Type B pancreatic cell (in vitro differentiated cells): Measurements from ENCODE around the gene EXOSC7. TPM values are rescaled to one million over a fixed set of nuclear protein-coding genes. Genes with fewer than 3 reads are reported as not detected.

ENCODE experiments used
- DNase-seq: peaks from one replicate; pipeline ENCODE4 v3.0.0; 2021; ENCODE audit warnings: mixed read lengths; ENCODE audit not compliant: unreplicated experiment; ENCODE audit errors: extremely low spot score
- H3K27ac Mint-ChIP-seq: 2 replicates; pipeline ENCODE4 v1.8.0; 2021; ENCODE audit warnings: mild to moderate bottlenecking, mixed read lengths
- H3K27me3 Mint-ChIP-seq: 2 replicates; pipeline ENCODE4 v1.8.0; 2021; ENCODE audit warnings: mixed read lengths
- H3K36me3 Mint-ChIP-seq: 2 replicates; pipeline ENCODE4 v1.8.0; 2021; ENCODE audit warnings: mixed read lengths
- H3K4me1 Mint-ChIP-seq: one replicate; pipeline ENCODE4 v1.8.0; 2021; ENCODE audit warnings: mixed read lengths; ENCODE audit not compliant: unreplicated experiment
- H3K4me3 Mint-ChIP-seq: 2 replicates; pipeline ENCODE4 v1.8.0; 2021; ENCODE audit warnings: mild to moderate bottlenecking, mixed read lengths
- H3K9me3 Mint-ChIP-seq: 2 replicates; pipeline ENCODE4 v1.8.0; 2021; ENCODE audit warnings: mixed read lengths
- CTCF ChIP-seq: fragments of 200-600 bp; sonication (generic); conservative IDR thresholded peaks from 2 replicates; pipeline ENCODE4 v1.5.0; 2021; ENCODE audit warnings: antibody characterized with exemption, mild to moderate bottlenecking
- total RNA-seq: library from RNA; stranded (reverse); gene quantifications from 2 replicates; pipeline ENCODE4 v1.2.1, GENCODE V29; 2021; ENCODE audit warnings: low replicate concordance

The EXOSC7 gene
- total RNA-seq, 1 donor from 2014 or later, result 49.7 TPM

GRCh38 chr3:45029661-45030060 lies 53.6 kb downstream of the EXOSC7 start:
- Mint-ChIP-seq H3K27me3 (peaks cover 33% of the 10 kb centered on the region), H3K27ac (no peak overlapping the region), H3K36me3 (no peaks in the 10 kb centered on the region), H3K4me3 (no peak overlapping the region), H3K4me1 (peaks cover 15% of the 10 kb centered on the region), H3K9me3 (no peaks in the 10 kb centered on the region)
- no peak for DNase-seq
- no peak for TF ChIP-seq CTCF

GRCh38 chr3:45031531-45031930 lies 55.5 kb downstream of the EXOSC7 start:
- no peak overlapping the region for H3K27ac Mint-ChIP-seq
- DNase-seq, result no peak
- no peak for TF ChIP-seq CTCF
- no peaks in the 10 kb centered on the region for H3K36me3 Mint-ChIP-seq
- peaks cover 22% of the 10 kb centered on the region for H3K4me1 Mint-ChIP-seq
- H3K27me3 Mint-ChIP-seq, result peaks cover 51% of the 10 kb centered on the region
- no peaks in the 10 kb centered on the region for H3K9me3 Mint-ChIP-seq
- H3K4me3 Mint-ChIP-seq, result no peak overlapping the region

- peaks cover 22% of the 10 kb centered on the region for H3K4me1 Mint-ChIP-seq
- no peak for TF ChIP-seq CTCF
- no peak for DNase-seq
- no peaks in the 10 kb centered on the region for H3K9me3 Mint-ChIP-seq
- H3K36me3 Mint-ChIP-seq, result no peaks in the 10 kb centered on the region
- H3K27ac Mint-ChIP-seq, result no peak overlapping the region
- no peak overlapping the region for H3K4me3 Mint-ChIP-seq
- H3K27me3 Mint-ChIP-seq, result peaks cover 56% of the 10 kb centered on the region
Observed at GRCh38 chr3:45032113-45032512, 56.1 kb downstream of the EXOSC7 start.

- TF ChIP-seq CTCF, result no peak
- H3K4me3 Mint-ChIP-seq, result peak overlapping the region; percentile 36
- H3K36me3 Mint-ChIP-seq, result no peaks in the 10 kb centered on the region
- H3K27me3 Mint-ChIP-seq, result peaks cover 61% of the 10 kb centered on the region
- H3K9me3 Mint-ChIP-seq, result no peaks in the 10 kb centered on the region
- peaks cover 22% of the 10 kb centered on the region for H3K4me1 Mint-ChIP-seq
- no peak overlapping the region for H3K27ac Mint-ChIP-seq
- no peak for DNase-seq
Observed at GRCh38 chr3:45033791-45034190, 57.7 kb downstream of the EXOSC7 start.

GRCh38 chr3:45034612-45035252 lies 58.7 kb downstream of the EXOSC7 start:
- Mint-ChIP-seq H3K9me3 (no peaks in the 10 kb centered on the region), H3K27me3 (peaks cover 57% of the 10 kb centered on the region), H3K27ac (no peak overlapping the region), H3K4me1 (peaks cover 22% of the 10 kb centered on the region), H3K4me3 (peak overlapping the region; percentile 36), H3K36me3 (no peaks in the 10 kb centered on the region)
- TF ChIP-seq CTCF, result no peak
- no peak for DNase-seq
